ENCODE data around the gene TTBK1. TPM values are rescaled to one million over a fixed set of nuclear protein-coding genes. Genes with fewer than 3 reads are reported as not detected.

TTBK1 gene
- total and polyA plus RNA-seq, 10 of the 15 experiments (the other 5 are each of a cell fraction or from before 2014, with no cell fraction given) = 0.05 to 0.27 TPM; not detected in 8

- peaks cover 26% of the 10 kb centered on the region for H3K4me1 ChIP-seq (ENCODE audit: control insufficient read depth, insufficient read depth, low read length)
- no peak for DNase-seq (ENCODE audit: low read depth, low spot score)
- no peaks in the 10 kb centered on the region for H4K20me1 ChIP-seq (ENCODE audit: control insufficient read depth, insufficient read depth)
- no peaks in the 10 kb centered on the region for H3K79me2 ChIP-seq (ENCODE audit: control insufficient read depth, insufficient read depth, low read length)
- RAD21 ChIA-PET (ENCODE audit: unreplicated experiment) = interaction anchor here (0.8 to 1.7 kb wide), 7 partner anchors 10 to 137 kb away, joined by 3 to 10 read pairs (median 5); no protein-coding TSS in a partner anchor
- peak overlapping the region; percentile 28 for H3K9ac ChIP-seq (ENCODE audit: control insufficient read depth, insufficient read depth, low read length)
- H3K4me2 ChIP-seq (ENCODE audit: control insufficient read depth, insufficient read depth) = peak overlapping the region; percentile 100
- peak overlapping the region; percentile 100 for H2AFZ ChIP-seq (ENCODE audit: control insufficient read depth, low read depth, low read length)
- in situ Hi-C loops (cut with MboI) (no loop called here), intact Hi-C loops (cut with micrococcal nuclease; ENCODE audit: unreplicated experiment) (loop anchor here (5.0 kb wide), 1 partner anchor 74 kb away; the partner anchor contains the start of gene SRF)
- SMC1A ChIA-PET (ENCODE audit: uncharacterized antibody, unreplicated experiment) = interaction anchor here (0.6 to 1.2 kb wide), 5 partner anchors 8 to 133 kb away, joined by 3 to 11 read pairs (median 3); partner anchors contain the start of gene DNPH1
- no peaks in the 10 kb centered on the region for H3K9me3 ChIP-seq (replicated peaks; ENCODE audit: control insufficient read depth, insufficient read depth, low read length)
- no TSS peak for BruUV-seq (replicated peaks)
- CTCF ChIA-PET = interaction anchor here (0.7 to 1.9 kb wide), 7 partner anchors 16 to 260 kb away, joined by 3 to 19 read pairs (median 3); partner anchors contain the start of gene DNPH1
- POLR2A ChIA-PET = interaction anchor here (0.5 to 1.5 kb wide), 10 partner anchors 17 to 317 kb away, joined by 3 to 8 read pairs (median 4); partner anchors contain the start of genes CNPY3 and PPP2R5D
- 29% methylated on average over 27 of the region's 27 CpGs for WGBS (ENCODE audit: insufficient coverage, insufficient replicate concordance, low lambda C conversion rate, missing lambda C conversion rate)
- H3K27ac ChIP-seq (ENCODE audit: control insufficient read depth, insufficient read depth) = peak overlapping the region; percentile 46
- peak overlapping the region; percentile 73 for H3K4me3 ChIP-seq
- H3K36me3 ChIP-seq (ENCODE audit: control insufficient read depth in 2 of 2, insufficient read depth in 2 of 2, low read length in 1 of 2) = no peaks in the 10 kb centered on the region
- FAIRE-seq = peak; percentile 94
- H3K27me3 ChIP-seq (replicated peaks in 1 of 2; ENCODE audit: control insufficient read depth in 2 of 2, insufficient read depth in 2 of 2, low read length in 1 of 2) = peaks cover 8 to 12% of the 10 kb centered on the region in 2 experiments
- peak; percentile 67 for ATAC-seq
- TF ChIP-seq SMARCA5 (IDR thresholded peaks at IDR 0.05) (0 out of 2 replicates have a peak, but pooled peaks have one; percentile 60), IRF3 (IDR thresholded peaks at IDR 0.05) (no peak), STAT1 (conservative IDR thresholded peaks at IDR 0.05) (no peak), SMAD1 (IDR thresholded peaks at IDR 0.05; ENCODE audit: low read depth, partially characterized antibody) (no peak), NR2C2 (IDR thresholded peaks at IDR 0.05; ENCODE audit: borderline replicate concordance, control insufficient read depth, insufficient read length, low read depth) (no peak), WRNIP1 (IDR thresholded peaks at IDR 0.05; ENCODE audit: borderline replicate concordance, low read depth, low read length) (no peak), SKIL (IDR thresholded peaks at IDR 0.05; ENCODE audit: low read depth, poor library complexity, severe bottlenecking) (no peak), RB1 (IDR thresholded peaks at IDR 0.05; ENCODE audit: borderline replicate concordance) (no peak), MAX (IDR thresholded peaks at IDR 0.05; ENCODE audit: low read depth, low read length) (no peak), SP1 (IDR thresholded peaks at IDR 0.05; ENCODE audit: low read depth, low read length) (no peak), NR2F1 (conservative IDR thresholded peaks at IDR 0.05) (0 out of 2 replicates have a peak, but pooled peaks have one; percentile 27), REST (IDR thresholded peaks at IDR 0.05; ENCODE audit: low read depth, low read length) (no peak), SRF (IDR thresholded peaks at IDR 0.05; ENCODE audit: low read depth in 2 of 2, low read length in 2 of 2) (no peak)
Observed at GRCh38 chr6:43246301-43247113, 3.2 kb downstream of the TTBK1 start.

Data from GM12878 (cell line).